GM19463 (cell line): Measurements from ENCODE around the gene CEMIP.

Experiments
- ATAC-seq: cut with Tn5 transposase; IDR thresholded peaks from one replicate; pipeline ENCODE4 v1.9.1; 2021; ENCODE audit warnings: mild to moderate bottlenecking, moderate library complexity; ENCODE audit not compliant: unreplicated experiment

Gene CEMIP

DNA sequence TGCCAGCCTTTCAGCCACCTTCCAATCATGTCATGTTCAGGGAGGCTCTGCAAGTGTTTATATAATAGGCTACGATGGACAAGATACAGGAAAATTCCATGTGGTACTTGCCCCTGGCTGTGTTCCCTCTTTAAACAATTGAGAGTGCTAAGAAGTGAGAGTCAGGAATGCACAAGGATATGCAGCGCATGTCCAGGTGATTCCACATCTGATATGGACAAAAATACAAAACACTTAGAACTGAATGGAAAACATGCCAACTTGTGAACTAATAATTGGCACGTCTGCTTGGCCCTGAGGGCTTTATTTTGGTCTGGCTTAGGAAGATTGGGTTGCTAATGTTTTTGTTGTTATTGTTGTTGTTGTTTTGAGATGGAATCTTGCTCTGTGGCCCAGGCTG lies 100.9 kb downstream of the CEMIP start:
- ATAC-seq = no peak

DNA sequence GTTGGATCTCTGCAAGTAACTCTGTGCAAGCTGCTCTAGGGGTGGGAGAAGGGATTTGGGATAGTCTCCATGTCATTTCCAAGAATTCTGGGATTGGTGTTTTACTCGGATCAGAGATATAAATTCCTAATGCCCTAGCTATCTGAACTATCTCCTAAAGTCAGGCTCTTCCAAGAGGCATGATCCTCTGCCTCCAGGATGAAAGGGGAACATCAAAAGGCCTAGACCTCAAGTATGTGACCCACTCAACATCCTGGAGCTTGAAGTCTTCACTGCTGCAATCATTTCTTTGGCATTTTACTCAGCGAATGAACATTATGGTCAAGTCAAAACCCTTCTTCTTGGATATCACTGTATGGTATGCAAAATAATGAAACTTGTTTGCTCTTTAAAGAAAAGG lies 104.5 kb downstream of the CEMIP start:
- no peak for ATAC-seq

- ATAC-seq = no peak
Observed at GRCh38 chr15:80885016-80885579, 105.9 kb downstream of the CEMIP start.

- no peak for ATAC-seq
Observed at GRCh38 chr15:80887148-80887547, 108.0 kb downstream of the CEMIP start.

DNA sequence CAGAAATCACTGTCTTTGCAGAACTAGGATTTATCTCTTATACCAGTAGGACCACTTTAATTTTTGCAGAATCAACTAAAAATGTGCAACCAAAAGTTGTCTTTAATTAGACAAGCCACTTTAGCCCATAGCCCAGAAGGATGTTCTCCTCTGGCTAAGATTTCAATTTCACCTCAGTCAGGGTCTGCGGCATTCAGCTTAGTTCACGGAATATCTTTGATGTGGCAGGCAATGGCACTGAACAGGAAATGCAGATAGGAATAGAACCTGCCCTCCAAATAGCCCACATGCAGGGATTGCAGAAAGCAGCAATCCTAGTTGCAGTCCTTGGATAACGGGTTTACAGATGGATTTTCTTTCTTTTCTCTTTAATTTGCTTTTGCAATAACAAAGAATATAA lies 109.7 kb downstream of the CEMIP start:
- no peak for ATAC-seq

GRCh38 chr15:80890341-80891005 lies 111.3 kb downstream of the CEMIP start:
- no peak for ATAC-seq

- ATAC-seq = no peak
Observed at GRCh38 chr15:80891006-80891405, 111.8 kb downstream of the CEMIP start.

- no peak for ATAC-seq
Observed at GRCh38 chr15:80892414-80892813, 113.2 kb downstream of the CEMIP start.

GRCh38 chr15:80893777-80894176 lies 114.6 kb downstream of the CEMIP start:
- ATAC-seq = no peak

DNA sequence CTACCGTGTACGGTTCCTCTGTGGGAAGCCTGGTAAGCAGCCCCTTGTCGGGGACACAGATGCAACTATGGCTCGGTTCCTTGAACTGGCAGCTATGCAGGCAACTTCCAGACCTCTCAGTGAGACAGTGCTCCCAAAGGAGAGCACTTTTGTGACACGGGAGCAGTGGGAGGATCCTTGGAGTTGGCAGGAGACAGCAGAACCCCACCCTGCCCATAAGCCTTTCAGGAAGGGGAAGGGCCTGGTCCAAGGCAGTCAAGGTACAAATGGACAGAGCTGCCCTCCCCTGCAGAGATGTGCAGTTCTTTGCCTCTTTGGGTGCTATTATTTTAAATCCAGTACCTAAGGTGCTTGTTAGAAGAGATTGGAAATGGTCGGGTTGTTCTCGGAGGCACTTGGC lies 115.9 kb downstream of the CEMIP start:
- no peak for ATAC-seq

GRCh38 chr15:80895965-80896364 lies 116.8 kb downstream of the CEMIP start:
- ATAC-seq = no peak

DNA sequence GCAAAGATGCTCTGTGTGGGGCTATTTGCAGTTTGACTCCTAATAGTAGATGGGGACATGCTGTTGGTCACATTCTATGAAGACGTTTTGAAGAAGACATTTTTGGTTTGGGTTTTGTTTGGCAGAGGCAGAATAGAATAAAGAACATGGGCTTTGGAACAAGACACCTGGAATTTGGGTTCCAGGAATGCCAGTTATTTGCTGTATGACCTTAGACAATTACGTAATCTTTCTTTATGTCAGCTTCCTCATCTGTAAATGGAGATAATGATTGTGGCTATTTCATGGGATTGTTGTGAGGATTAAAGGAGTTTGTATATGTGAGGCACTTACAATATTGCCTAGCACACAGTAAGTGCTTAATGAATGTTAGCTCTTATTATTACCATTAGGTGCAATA lies 118.9 kb downstream of the CEMIP start:
- ATAC-seq = no peak

- ATAC-seq = no peak
Observed at GRCh38 chr15:80902298-80902801, 123.2 kb downstream of the CEMIP start.

DNA sequence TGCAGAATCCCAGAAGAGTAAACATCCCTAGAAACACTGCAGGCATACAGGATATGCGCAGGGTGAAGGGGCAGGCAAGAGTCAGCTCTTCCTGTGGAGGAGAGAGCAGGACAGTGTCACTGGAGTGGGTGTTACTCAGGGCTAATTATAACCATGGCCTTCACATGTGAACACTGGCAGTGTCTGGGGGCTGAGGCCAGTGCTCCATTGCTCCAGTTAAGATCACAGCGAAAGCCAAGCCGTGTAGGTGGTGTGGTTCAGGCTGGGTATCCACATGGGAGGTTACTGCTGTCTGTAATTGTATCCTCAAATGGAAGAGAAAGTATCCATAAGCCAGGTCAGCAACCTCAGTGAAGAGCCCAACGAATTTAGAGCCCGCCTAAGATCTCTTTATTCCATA lies 125.8 kb downstream of the CEMIP start:
- no peak for ATAC-seq

DNA sequence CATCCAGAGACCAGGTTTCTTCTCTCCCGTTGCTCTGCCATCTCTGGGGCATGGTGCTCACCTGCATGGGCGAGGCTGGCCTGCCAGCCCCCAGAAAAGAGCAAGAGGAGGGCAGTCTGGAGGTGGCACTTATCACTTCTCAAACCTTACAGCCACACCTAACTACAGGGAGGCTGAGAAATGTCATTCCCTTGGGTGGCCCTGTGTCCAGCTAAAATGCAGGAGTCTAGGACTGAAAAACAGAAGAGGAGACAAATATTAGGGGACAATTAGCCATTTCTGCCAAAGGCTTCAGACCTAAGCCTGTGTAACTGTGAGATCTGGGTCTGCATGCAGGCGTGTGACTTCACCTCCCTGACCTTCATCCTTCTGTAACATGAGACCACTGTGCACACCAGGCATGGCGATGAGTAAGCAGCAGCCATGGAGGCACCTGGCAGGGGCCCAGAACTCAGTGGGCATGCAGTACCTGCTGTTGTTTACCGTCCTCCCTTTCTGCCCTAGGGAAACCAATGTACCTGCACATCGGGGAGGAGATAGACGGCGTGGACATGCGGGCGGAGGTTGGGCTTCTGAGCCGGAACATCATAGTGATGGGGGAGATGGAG lies 127.1 kb downstream of the CEMIP start:
- no peak for ATAC-seq

DNA sequence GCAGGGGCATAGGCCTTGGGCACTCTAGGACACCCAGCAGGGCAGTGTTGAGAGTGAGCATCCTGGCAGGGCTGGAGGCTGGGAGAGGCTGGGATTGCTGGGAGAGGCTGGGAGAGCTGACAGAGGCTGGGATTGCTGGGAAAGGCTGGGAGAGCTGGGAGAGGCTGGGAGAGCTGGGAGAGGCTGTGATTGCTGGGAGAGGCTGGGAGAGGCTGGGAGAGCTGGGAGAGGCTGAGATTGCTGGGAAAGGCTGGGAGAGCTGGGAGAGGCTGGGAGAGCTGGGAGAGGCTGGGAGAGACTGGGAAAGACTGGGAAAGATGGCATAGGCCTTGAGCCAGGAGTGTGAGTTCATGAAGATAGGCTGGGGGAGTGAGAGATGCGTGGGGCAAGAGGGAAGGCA lies 132.7 kb downstream of the CEMIP start:
- no peak for ATAC-seq

DNA sequence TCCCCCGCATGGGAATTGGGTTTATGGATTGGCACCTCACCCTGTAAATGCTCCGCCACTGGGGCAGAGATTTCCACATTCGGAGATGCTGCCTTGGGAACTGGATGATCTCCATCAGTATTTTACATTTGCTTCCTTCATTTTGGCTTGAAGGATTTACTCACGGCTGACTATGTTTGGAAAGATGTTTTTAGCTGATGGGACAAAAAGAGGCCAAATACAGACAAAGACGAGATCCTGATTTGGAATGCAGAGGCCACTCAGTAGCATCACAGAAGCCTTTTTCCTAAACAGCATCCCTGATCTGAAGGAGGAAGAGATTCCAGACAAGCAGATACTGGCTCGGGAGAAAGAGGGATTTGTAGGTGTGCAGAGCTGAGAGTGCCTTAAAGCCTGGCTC lies 133.5 kb downstream of the CEMIP start:
- ATAC-seq = no peak

DNA sequence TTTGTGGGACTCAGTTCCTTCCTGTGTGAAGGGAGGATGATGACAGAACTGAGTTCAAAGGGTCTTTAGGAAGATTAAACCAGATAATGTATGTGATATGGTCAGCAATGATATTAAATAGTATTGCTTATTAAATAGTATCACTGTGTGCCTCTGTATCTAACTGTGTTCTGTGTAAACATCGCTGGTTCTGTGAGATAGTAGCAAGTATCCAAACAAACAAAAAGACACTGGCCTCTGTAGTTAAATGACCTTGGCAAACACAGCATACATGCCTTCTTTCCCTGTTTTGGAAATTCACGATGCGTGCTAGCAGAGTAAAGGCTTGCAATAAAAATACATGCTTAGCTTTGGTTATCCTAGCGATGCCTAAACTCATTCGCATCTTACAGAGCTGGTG lies 134.4 kb downstream of the CEMIP start:
- ATAC-seq = no peak

DNA sequence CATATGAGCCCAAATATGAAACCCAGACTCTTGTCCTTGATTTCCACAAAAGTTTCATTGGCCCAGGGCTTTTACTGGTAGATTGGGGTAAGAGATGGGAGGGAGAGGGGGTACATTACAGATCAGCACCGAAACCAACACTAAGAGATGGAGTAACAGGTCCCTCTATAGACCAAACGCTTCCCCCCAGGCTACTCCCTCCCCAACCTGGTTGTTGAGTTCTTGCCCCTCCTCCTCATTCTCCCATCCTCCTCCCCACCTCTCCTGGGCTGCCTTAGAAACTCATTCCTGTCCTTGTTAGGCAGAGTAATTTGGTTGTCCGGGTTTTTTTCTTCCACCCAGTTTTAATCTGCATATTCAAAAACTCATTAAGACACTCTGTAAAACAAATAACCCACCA lies 136.3 kb downstream of the CEMIP start:
- no peak for ATAC-seq

- no peak for ATAC-seq
Observed at GRCh38 chr15:80916056-80916455, 136.9 kb downstream of the CEMIP start.

GRCh38 chr15:80918196-80918783 lies 139.1 kb downstream of the CEMIP start:
- no peak for ATAC-seq

DNA sequence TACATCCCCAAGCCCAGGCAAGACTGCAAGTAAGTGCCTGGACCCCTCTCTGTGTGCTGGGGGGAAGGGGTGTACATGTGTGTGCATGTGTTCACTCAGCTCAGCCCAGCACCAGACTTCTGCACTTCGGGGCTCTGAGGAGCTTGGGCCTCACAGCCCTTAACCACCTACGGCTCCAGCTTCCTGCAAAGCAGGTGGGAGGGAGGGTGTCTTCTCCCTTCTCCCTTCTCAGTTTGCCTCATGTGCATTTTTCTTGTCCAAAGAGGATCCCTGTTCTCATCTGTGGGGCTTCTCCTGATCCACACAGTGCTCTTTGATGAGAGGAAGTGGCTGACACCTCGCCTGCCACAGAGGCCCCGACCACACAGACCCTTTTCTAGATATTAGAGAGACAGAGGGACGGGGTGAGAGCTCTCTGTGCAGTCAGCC lies 141.1 kb downstream of the CEMIP start:
- ATAC-seq = no peak
